GM12801 (cell line): ENCODE data around the gene C8G.

Experiments
- TF ChIP-seq, protein P1 (sequence below): IDR thresholded peaks from one replicate; pipeline ENCODE4 v1.5.1; 2011; ENCODE audit warnings: control low read depth; ENCODE audit not compliant: insufficient read length; ENCODE audit errors: extremely low read depth

Gene C8G

DNA sequence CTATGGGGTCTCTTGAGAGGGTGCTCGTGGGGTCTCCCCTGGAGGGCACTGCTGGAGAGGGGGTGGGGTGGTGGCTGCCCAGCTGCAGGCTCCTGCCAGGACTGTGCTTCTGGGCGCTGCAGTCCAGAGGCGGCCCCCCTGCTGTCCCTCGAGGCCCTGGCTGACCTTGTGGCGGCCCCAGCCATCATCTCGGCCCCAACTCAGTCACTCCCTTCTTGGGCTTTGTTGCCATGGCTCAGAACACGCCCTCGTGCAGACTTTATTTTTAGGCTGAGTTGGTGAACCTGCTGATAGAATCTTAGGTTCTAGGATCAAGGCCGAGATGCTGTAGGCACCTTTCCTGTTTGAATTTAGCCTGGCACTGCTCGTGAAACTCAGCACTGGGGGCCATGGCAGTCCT, 23.3 kb upstream of the C8G start:
- TF ChIP-seq, protein P1, sequence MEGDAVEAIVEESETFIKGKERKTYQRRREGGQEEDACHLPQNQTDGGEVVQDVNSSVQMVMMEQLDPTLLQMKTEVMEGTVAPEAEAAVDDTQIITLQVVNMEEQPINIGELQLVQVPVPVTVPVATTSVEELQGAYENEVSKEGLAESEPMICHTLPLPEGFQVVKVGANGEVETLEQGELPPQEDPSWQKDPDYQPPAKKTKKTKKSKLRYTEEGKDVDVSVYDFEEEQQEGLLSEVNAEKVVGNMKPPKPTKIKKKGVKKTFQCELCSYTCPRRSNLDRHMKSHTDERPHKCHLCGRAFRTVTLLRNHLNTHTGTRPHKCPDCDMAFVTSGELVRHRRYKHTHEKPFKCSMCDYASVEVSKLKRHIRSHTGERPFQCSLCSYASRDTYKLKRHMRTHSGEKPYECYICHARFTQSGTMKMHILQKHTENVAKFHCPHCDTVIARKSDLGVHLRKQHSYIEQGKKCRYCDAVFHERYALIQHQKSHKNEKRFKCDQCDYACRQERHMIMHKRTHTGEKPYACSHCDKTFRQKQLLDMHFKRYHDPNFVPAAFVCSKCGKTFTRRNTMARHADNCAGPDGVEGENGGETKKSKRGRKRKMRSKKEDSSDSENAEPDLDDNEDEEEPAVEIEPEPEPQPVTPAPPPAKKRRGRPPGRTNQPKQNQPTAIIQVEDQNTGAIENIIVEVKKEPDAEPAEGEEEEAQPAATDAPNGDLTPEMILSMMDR = no peak

DNA sequence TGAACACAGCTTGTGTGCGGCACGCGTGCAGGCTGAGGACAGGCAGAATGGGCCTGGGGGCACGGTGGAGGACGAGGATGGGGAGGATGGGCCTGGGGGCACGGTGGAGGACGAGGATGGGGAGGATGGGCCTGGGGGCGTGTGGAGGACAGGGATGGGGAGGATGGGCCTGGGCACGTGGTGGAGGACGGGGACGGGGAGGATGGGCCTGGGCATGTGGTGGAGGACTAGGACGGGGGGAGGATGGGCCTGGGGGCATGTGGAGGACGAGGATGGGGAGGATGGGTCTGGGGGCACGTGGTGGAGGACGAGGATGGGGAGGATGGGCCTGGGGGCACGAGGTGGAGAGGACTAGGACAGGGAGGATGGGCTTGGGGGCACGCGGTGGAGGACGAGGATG, 22.5 kb upstream of the C8G start:
- TF ChIP-seq, protein P1 = no peak

DNA sequence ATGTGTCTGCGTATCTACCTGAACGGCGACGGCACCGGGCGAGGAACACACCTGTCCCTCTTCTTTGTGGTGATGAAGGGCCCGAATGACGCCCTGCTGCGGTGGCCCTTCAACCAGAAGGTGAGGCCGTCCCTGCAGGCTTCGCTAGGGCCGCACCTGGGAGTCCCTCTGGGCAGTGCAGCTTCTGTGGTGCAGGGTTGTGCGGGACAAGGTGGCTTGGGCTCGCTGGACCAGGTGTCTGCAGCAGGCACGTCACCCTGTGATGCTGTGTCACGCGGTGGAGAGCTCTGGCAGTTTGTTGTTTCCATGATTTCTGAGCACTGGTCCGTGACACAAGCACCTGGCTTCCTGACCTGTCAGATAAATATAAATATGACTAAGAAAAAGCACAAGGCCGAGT, 21.2 kb upstream of the C8G start:
- TF ChIP-seq, protein P1 = no peak

DNA sequence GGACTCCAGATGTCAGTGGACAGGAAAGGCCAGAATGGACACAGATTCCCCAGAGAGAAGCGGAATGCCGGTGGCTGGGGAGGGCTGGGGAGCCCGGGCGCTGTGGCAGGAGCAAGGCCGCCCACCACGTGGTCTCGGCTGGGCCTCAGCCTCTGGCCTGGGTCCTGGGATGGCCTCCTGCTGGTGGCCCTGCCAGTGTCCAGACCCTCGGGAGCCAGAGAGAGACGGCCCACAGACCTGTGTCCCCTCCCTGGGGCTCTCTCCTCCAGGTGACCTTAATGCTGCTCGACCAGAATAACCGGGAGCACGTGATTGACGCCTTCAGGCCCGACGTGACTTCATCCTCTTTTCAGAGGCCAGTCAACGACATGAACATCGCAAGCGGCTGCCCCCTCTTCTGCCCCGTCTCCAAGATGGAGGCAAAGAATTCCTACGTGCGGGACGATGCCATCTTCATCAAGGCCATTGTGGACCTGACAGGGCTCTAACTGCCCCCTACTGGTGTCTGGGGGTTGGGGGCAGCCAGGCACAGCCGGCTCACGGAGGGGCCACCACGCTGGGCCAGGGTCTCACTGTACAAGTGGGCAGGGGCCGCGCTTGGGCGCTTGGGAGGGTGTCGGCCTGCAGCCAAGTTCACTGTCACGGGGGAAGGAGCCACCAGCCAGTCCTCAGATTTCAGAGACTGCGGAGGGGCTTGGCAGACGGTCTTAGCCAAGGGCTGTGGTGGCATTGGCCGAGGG, 19.5 kb upstream of the C8G start:
- TF ChIP-seq, protein P1 = no peak

DNA sequence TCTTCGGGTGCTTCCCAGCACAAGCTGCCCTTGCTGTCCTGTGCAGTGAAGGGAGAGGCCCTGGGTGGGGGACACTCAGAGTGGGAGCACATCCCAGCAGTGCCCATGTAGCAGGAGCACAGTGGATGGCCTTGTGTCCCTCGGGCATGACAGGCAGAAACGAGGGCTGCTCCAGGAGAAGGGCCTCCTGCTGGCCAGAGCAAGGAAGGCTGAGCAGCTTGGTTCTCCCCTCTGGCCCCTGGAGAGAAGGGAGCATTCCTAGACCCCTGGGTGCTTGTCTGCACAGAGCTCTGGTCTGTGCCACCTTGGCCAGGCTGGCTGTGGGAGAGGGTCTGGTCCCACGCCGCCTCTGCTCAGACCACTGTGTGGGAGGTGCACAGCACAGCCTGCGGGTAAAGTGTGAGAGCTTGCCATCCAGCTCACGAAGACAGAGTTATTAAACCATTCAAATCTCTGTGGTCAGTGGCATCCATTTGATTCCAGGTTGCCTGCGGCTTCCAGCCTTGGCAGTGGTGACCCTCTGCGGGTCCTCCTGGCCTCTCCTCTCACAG, 18.8 kb upstream of the C8G start:
- TF ChIP-seq, protein P1 = no peak

DNA sequence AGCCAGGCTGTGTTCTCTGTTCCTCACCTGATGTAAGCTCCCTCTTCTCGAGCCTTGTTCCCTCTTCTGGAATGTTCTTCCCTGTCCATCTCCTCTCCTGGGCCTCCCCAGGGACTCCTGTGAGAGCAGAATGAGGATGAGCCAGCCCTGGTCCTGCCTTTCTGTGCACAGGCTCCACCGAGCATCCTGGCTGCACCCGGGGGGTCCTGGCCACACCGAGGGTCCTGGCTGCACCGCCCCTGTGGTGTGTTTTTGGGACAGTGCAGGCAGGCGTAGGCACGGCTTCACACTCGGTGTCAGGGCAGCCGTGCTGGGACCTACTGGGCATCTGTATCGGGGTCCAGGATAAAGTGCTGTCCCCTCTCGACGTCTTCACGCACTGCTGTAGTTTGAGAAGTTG, 18.3 kb upstream of the C8G start:
- TF ChIP-seq, protein P1 = no peak

DNA sequence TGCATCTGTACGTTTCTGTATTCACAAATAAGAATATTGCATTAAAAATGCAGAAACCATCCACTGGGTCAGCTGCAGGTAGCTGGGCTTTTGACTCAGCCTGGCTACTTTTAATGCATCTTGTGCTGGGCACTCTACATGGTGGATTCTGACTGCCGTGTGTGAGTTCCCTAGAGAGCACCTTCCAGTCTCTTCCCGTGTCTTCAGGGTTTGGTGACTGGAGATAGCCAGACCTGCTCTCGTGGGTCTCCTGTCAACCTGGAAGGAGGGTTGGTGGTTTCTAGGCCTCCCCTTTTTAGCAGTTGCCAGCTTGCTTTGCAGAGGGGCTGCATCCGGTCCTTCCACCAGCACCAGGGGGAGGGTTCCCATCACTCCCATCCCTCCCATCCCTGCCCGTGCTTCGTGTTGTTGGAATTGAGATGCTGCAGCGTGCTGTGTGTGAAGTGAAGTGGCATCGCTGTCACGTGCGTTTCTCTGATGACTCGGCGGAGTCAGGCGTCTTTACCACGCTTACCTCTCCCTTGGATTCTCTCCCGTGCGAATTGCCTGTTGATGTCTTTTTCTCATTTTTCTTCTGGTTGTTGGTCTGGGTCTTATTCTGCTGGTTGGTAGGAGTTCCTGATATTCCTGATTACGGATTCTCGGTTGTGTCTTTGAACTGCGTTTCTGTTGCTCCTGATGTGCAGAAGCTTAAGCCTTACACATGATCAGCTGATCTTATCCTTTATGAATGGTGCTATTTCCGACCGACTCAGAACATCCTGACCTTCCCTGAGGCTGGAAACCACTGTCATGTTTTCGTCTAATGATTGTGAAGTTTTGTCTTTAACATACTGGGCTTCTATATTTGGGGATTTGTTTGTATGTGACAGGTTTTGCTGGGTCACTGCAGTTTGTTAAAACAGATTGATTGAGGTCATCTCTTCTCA, 17.4 kb upstream of the C8G start:
- TF ChIP-seq, protein P1 = no peak
